GM12865 (cell line): ENCODE results near the gene CWF19L1.

Experiments used
- DNase-seq: peaks from one replicate; pipeline ENCODE4 v3.0.0; 2010; ENCODE audit warnings: low read depth
- H3K4me3 ChIP-seq: 2 replicates; pipeline ENCODE4 v1.5.1; 2011; ENCODE audit warnings: mild to moderate bottlenecking, low read depth, low read length, control low read depth
- CTCF ChIP-seq: IDR thresholded peaks from 2 replicates; pipeline ENCODE4 v1.5.1; 2011; ENCODE audit warnings: low read length, control low read depth, low read depth, inconsistent platforms; ENCODE audit not compliant: insufficient read depth; ENCODE audit errors: missing control alignments

Gene CWF19L1

GRCh38 chr10:100267239-100268104 is at the start of gene CWF19L1:
Gene CWF19L1, minus strand, starts transcription at chr10:100267638. Its CDS starts 45 bp downstream, at chr10:100267593.
- peak within 1 kb of the TSS; percentile 100 for H3K4me3 ChIP-seq
- DNase-seq = peak; percentile 86
- no peak for TF ChIP-seq CTCF

GRCh38 chr10:100315615-100316014 is 48.2 kb upstream of the CWF19L1 start:
- no peak for DNase-seq
- no peak overlapping the region for H3K4me3 ChIP-seq
- no peak for TF ChIP-seq CTCF

GRCh38 chr10:100311298-100311697 is 43.9 kb upstream of the CWF19L1 start:
- DNase-seq = no peak
- no peak for TF ChIP-seq CTCF
- no peak overlapping the region for H3K4me3 ChIP-seq

- no peak for DNase-seq
- no peak for TF ChIP-seq CTCF
- no peak overlapping the region for H3K4me3 ChIP-seq
These were observed 40.2 kb upstream of the CWF19L1 start for GRCh38 chr10:100307684-100308083.

GRCh38 chr10:100306861-100307260 is 39.4 kb upstream of the CWF19L1 start:
- no peak for TF ChIP-seq CTCF
- no peak for DNase-seq
- H3K4me3 ChIP-seq = no peak overlapping the region

GRCh38 chr10:100304414-100304813 is 37.0 kb upstream of the CWF19L1 start:
- no peak for DNase-seq
- H3K4me3 ChIP-seq = no peak overlapping the region
- no peak for TF ChIP-seq CTCF
